Medulla oblongata (tissue), 1 donor: ENCODE data around the gene FOXJ2.
A peak's percentile ranks its signal among the peaks of the same experiment; 100 is the strongest.
"Not testable (repeated sequence)": the region's sequence is repeated elsewhere in the genome, so short reads cannot be mapped to it uniquely, and the experiment has no call there.

Experiments
- DNase-seq: peaks from one replicate; pipeline ENCODE4 v3.0.0-alpha.2; 2015; ENCODE audit errors: extremely low spot score

The FOXJ2 gene

DNA sequence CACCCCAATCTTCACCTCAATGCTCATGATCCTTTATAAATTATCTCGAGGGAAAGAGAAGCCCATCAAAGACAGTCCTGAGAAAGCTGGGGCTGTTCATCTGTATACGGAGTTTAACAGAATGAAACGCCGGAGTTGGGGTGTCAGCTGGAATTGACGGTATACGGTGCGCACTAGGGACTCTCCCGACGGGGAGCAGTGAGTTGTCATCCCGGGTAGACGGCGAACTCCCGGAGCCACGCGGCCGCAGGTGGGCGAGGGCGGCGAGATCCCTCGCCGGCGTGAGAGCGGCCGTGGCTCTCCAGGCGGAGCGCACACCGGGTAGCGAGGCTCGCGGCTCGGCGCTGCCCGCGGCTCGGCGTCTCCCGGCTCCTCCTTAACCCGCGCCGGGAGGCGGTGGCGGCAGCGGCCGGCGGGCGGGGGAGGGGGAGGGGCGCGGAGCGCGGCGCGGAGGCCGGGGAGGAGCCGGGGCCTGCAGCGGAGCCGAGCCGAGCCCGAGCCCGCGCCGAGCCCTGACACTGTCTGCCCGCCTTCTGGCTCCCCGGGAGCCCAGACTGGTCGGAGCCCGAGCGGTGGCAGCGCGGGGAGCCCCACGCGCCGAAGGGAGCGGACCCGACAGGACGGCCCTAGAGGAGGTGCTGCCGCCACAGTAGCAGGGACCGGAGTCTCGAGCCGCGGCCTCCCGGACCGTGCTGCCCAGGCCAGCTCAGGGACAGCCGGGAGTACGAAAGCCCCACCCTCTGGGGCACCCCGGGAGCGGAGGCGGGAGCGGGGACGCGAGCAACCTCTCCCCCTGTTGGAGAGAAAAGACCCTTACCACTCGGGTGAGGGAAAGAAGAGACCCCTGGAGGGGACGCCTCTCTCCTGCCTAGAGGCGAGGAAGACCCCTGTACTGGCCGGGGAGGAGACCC is at the start of gene FOXJ2:
Gene FOXJ2 (plus strand): TSS at position 475 of the 911 bp plus-strand sequence. CDS start 7,117 bp downstream, outside the sequence.
- peak; percentile 74 for DNase-seq

DNA sequence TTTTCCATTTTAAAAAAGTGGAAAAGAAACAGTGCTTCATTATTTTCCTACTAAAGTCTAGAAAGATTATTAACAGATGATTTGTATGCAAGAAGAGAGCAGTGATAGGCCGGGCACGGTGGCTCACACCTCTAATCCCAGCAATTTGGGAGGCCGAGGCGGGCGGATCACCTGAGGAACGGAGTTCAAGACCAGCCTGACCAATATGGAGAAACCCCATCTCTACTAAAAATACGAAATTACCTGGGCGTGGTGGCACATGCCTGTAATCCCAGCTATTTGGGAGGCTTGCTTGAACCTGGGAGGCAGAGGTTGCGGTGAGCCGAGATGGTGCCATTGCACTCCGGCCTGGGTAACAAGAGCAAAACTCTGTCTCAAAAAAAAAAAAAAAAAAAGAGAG is 49.5 kb upstream of the FOXJ2 start:
- not testable (repeated sequence) for DNase-seq

DNA sequence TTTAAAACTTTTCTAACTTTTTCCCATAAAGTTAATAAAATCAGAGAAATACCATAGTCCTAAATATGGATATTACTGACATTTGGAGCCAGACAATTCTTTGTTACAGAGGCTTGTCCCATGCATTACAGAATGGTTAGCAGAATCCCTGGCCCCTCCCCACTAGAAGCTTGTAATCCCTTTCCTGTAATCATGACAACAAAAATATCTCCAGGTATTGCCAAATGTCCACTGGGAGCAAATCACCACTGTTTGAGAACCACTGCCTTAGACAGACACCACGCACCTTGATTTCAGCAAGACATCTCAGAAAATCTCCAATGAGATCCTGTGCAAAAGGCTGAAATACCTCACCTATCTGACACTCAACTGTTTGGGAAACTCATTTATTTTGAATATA is 49.1 kb upstream of the FOXJ2 start:
- not testable (repeated sequence) for DNase-seq

- DNase-seq, result no peak
These were observed 47.6 kb upstream of the FOXJ2 start for GRCh38 chr12:7984900-7985299.

DNA sequence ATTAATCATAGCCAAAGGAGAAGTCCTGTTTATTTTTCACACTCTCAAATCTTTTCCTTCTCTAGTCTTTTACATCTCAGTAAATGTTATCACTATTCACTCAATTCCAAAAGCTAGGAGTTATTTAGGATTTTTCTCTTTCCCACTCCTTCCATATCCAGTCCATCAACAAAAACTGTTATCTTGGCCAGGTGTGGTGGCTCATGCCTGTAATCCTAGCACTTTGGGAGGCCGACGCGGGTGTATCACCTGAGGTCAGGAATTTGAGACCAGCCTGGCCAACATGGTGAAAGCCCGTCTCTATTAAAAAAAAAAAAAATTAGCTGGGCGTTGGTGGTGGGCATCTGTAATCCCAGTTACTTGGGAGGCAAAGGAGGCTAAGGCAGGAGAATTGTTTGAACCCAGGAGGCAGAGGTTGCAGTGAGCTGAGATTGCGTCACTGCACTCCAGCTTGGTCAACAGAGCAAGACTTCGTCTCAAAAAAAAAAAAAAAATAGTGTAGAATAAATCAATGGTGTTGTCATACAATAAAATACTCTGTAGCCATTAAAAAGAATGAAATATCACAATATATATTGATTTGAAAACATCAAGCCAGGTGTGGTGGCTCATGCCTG is 46.6 kb upstream of the FOXJ2 start:
- DNase-seq, result no peak

- DNase-seq, result no peak
These were observed 42.6 kb upstream of the FOXJ2 start for GRCh38 chr12:7989827-7990491.

GRCh38 chr12:7991535-7991934 is 41.0 kb upstream of the FOXJ2 start:
- DNase-seq, result no peak

DNA sequence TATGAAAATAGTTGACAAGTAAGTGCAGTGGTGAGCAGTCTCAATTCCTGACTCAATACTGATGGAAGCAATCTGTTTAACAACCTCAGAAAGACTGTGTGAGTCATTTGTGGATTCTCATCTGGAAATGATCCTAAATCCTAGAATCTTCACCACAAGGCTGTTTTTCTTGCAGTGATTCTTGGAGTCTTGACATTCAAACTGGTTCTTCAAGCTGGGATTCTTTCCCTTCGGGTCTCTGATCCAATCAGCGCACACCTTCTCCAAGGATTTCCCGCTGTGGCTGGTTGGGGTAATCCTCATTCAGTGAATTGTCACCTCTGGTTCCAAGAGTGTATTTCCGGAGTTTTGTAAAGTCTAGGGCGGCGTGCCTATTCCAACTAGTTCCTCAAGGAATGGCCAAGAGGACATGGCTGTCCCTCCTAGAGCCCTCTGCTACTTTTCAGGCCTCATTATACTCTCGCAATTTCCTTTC is 37.7 kb upstream of the FOXJ2 start:
- no peak for DNase-seq

- DNase-seq, result peak; percentile 87
These were observed 37.1 kb upstream of the FOXJ2 start for GRCh38 chr12:7995266-7995963.

- DNase-seq, result not testable (repeated sequence)
These were observed 31.7 kb upstream of the FOXJ2 start for GRCh38 chr12:8000827-8001226.

GRCh38 chr12:8001496-8001895 is 31.0 kb upstream of the FOXJ2 start:
- not testable (repeated sequence) for DNase-seq

DNA sequence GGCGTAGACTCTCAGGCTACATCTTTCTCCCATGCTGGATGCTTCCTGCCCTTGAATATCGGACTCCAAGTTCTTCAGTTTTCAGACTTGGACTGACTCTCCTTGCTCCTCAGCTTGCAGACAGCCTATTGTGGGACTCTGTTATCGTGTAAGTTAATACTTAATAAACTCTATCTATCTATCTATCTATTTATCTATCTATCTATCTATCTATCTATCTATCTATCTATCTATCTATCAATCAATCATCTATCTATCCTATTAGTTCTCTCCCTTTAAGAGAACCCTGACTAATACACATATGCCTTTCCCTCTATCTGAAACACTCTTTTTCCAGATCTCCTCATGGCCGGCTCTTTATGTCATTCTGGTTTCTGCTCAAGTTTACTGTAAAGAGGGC is 27.6 kb upstream of the FOXJ2 start:
- not testable (repeated sequence) for DNase-seq

DNA sequence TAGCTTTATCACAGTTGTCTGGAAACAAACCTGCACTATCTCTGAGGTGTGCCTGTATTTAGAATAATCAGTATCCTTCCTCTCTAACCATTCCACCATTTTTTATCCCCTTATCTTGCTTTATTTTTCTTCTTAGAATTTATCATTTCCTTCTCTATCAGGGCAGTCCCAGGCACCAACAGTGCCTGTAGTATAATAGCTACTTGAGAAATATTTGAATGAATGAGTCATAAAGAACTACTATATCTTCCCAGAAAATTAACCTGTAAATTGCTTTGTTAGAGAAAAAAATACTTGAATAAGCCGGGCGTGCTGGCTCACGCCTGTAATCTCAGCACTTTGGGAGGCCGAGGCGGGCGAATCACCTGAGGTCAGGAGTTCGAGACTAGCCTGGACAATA is 21.2 kb upstream of the FOXJ2 start:
- DNase-seq, result no peak

DNA sequence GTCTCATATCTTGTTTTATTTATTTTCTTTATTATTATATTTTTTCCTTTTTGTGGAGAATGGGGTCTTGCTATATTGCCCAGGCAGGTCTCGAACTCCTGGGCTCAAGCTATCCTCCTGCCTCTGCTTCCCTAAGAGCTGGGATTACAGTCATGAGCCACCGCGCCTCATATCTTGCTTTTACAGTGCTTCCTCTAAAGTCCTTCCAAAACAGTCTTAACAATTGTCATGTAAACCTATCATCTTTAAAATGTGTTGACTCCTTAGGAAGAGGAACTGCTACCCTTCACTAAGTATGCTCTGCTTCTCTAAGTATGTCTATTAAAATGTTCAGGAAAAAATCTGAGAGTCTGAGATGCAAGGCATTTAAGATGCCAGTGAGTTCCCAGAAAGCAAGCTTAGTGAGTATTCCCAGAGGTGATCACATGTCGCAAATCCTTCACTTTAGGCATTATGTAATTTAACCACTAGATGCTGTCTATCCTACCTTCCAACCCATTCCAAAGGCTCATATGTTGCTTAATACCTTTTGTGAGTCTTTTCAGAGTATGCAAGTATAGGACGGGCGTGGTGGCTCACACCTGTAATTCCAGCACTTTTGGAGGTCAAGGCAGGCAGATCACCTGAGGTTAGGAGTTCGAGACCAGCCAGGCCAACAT is 19.7 kb upstream of the FOXJ2 start:
- DNase-seq, result no peak

DNA sequence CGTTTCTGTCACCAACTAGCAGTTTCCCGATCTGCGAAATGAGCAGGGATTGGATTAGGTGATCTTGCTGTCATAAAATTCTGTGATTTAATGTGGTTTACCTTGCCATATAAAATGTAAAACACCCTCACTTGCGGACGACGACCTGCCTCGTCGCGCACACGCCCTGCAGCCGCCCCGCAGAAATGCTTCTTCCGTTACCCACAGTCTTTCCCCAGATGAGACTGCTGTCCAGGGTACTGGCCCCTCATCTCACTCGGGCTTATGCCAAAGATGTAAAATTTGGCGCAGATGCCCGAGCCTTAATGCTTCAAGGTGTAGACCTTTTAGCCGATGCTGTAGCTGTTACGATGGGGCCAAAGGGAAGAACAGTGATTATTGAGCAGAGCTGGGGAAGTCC is 17.7 kb upstream of the FOXJ2 start:
- no peak for DNase-seq

DNA sequence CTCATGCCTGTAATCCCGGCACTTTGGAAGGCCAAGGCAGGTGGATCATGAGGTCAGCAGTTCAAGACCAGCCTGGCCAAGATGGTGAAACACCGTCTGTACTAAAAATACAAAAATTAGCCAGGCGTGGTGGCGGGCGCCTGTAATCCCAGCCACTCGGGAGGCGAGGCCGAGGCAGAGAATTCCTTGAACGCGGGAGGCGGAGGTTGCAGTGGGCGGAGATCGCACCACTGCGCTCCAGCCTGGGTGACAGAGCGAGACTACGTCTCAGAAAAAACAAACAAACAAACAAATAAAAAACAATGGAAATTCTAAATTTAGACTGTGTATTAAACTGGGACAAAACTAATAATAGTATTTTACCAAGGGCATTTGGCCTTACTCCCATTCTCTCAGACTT is 14.3 kb upstream of the FOXJ2 start:
- DNase-seq, result not testable (repeated sequence)

DNA sequence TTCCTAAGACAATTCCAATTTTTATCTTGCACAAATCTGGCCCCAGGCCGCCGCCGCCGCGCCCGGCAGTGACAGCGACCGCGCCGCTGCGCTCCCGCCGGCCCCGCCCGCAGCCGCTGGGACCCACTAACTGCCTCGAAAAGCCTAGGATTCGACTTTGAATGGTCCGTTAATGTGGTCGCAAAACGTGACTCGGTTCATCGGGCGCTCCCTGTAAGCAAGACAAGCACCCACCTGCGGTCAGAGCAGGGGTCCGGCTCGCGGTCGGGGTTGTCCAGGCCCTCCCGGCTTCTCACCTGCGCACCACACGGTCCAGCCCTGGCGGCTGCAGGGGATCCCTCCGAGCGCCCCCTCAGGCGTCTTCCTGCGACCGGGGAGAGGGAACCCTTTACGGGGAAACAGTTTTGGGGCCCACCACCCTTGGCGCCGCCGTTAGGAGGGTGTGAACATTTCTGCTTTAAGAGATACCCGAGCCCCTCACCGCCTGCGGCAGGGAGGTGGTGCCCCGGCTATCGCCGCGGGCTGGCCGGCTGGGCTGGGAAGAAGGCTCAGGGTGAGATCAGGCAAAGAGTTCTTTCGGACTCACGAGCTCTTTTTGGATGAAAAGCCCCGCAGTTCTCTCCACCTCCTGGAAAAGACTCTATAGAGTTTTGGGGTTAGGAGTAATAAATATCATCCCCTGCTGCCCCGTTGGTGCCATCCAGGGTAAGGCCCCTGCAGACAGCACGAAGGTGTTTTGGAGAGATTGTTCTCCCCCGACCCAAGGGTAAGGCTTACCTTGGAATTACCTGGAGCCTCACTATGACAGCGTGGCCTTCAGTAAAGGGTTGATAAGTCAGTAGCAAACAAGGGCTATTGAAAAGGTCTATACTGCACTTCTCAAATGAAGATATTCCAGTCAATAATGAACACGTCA is 13.6 kb upstream of the FOXJ2 start:
- DNase-seq, result no peak

DNA sequence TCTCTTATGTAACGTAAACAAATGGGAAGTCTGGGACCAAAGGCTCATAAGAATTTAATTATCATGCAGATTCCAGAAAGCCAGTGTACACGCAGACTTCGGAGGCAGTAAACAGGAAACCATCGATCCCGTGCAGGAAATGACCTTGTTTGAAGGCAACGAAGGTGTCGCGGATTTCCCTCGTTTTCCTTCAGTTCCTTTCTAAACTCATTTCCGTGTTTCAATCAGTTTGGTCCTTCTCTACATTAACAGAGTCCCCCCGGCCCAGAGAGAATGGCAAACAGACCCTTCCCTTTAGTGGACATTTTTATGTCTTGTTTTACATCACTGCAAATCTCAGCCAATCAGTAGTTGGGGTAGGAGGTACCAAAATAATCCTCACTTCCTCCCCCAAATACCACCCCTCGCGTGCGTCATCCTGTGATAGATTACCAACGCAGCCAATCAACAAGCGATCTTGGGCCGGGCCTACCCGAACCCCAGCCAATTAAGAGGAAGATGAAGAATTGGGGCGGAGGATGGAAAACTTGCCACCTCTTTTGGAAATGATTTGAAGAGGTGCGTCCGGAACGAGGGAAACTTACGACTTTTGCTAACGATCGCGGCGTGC is 6.1 kb upstream of the FOXJ2 start:
- peak; percentile 100 for DNase-seq

- DNase-seq, result no peak
These were observed 4.7 kb upstream of the FOXJ2 start for GRCh38 chr12:8027856-8028255.

DNA sequence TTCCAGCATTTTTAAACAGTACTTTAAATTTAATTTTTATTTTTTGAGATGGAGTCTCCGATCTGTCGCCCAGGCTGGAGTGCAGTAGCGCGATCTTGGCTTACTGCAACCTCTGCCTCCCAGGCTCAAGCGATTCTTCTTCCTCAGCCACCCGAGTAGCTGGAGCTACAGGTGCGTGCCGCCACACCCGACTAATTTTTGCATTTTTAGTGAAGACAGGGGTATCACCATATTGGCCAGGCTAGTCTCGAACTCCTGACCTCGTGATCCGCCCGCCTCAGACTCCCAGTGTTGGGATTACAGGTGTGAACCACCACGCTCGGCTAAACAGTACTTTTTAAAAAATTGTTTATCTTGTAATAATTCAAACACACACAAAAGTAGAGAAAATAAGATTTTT is 4.2 kb upstream of the FOXJ2 start:
- DNase-seq, result no peak
